Measurements from ENCODE around the gene REC8. TPM values are rescaled to one million over a fixed set of nuclear protein-coding genes. Genes with fewer than 3 reads are reported as not detected.

The REC8 gene
- total and polyA plus RNA-seq, 4 donors, result 2.3 to 4.7 (median 3.8) TPM

DNA sequence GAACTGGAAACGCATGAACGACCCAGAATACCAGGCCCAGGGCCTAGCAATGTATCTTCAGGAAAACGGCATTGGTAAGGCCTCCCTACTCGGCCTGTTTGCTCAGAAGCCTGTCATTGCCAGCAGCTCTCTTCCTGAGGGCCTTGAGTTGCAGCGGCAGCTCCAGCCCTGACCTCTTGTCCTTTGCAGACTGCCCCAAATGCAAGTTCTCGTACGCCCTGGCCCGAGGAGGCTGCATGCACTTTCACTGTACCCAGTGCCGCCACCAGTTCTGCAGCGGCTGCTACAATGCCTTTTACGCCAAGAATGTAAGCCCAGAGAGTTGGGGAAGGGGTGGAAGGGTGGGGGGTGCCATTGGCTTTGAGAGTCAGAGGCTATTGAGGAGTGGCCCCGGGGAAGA lies 14.5 kb upstream of the REC8 start:
- H3K9ac ChIP-seq (ENCODE audit: low read depth in 1 of 2, low read length in 2 of 2), result no peak overlapping the region
- H3K4me1 ChIP-seq (ENCODE audit: control insufficient read depth in 4 of 4, insufficient read depth in 4 of 4, low read length in 3 of 4), result peaks cover 5 to 25% (median 19%) of the 10 kb centered on the region in 4 donors
- TF ChIP-seq RAD21 (IDR thresholded peaks at IDR 0.05), result no peak
- no peak for TF ChIP-seq GABPA (IDR thresholded peaks at IDR 0.05 in 1 of 2, conservative IDR thresholded peaks at IDR 0.05 in 1 of 2)
- TF ChIP-seq TAF1 (conservative IDR thresholded peaks at IDR 0.05), result no peak
- no peak for TF ChIP-seq RXRA (IDR thresholded peaks at IDR 0.05)
- TF ChIP-seq, protein P1, sequence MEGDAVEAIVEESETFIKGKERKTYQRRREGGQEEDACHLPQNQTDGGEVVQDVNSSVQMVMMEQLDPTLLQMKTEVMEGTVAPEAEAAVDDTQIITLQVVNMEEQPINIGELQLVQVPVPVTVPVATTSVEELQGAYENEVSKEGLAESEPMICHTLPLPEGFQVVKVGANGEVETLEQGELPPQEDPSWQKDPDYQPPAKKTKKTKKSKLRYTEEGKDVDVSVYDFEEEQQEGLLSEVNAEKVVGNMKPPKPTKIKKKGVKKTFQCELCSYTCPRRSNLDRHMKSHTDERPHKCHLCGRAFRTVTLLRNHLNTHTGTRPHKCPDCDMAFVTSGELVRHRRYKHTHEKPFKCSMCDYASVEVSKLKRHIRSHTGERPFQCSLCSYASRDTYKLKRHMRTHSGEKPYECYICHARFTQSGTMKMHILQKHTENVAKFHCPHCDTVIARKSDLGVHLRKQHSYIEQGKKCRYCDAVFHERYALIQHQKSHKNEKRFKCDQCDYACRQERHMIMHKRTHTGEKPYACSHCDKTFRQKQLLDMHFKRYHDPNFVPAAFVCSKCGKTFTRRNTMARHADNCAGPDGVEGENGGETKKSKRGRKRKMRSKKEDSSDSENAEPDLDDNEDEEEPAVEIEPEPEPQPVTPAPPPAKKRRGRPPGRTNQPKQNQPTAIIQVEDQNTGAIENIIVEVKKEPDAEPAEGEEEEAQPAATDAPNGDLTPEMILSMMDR (IDR thresholded peaks at IDR 0.05; ENCODE audit: low read depth, low read length, missing input control), result no peak
- no peak for TF ChIP-seq FOXA2 (IDR thresholded peaks at IDR 0.05)
- TF ChIP-seq FOXA1 (IDR thresholded peaks at IDR 0.05), result no peak
- TF ChIP-seq JUND (IDR thresholded peaks at IDR 0.05), result no peak
- TF ChIP-seq HNF4A (conservative IDR thresholded peaks at IDR 0.05), result no peak
- TF ChIP-seq, protein P2, sequence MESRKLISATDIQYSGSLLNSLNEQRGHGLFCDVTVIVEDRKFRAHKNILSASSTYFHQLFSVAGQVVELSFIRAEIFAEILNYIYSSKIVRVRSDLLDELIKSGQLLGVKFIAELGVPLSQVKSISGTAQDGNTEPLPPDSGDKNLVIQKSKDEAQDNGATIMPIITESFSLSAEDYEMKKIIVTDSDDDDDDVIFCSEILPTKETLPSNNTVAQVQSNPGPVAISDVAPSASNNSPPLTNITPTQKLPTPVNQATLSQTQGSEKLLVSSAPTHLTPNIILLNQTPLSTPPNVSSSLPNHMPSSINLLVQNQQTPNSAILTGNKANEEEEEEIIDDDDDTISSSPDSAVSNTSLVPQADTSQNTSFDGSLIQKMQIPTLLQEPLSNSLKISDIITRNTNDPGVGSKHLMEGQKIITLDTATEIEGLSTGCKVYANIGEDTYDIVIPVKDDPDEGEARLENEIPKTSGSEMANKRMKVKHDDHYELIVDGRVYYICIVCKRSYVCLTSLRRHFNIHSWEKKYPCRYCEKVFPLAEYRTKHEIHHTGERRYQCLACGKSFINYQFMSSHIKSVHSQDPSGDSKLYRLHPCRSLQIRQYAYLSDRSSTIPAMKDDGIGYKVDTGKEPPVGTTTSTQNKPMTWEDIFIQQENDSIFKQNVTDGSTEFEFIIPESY (IDR thresholded peaks at IDR 0.05), result no peak
- TF ChIP-seq, protein P3, sequence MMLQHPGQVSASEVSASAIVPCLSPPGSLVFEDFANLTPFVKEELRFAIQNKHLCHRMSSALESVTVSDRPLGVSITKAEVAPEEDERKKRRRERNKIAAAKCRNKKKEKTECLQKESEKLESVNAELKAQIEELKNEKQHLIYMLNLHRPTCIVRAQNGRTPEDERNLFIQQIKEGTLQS (IDR thresholded peaks at IDR 0.05), result no peak
- no peak for TF ChIP-seq EGR1 (IDR thresholded peaks at IDR 0.05; ENCODE audit: low read depth in 2 of 2)
- no peak for TF ChIP-seq HNF4G (IDR thresholded peaks at IDR 0.05)
- no peak for TF ChIP-seq REST (IDR thresholded peaks at IDR 0.05)
- no peak for TF ChIP-seq NR2F2 (IDR thresholded peaks at IDR 0.05)
- no peak for TF ChIP-seq SP1 (IDR thresholded peaks at IDR 0.05)
- no peak for TF ChIP-seq MAX (IDR thresholded peaks at IDR 0.05)
- no peak for TF ChIP-seq YY1 (IDR thresholded peaks at IDR 0.05)
- peaks cover 12 to 45% (median 34%) of the 10 kb centered on the region in 4 donors for H3K36me3 ChIP-seq (ENCODE audit: control insufficient read depth in 4 of 4, insufficient read depth in 3 of 4, low read depth in 1 of 4, low read length in 3 of 4)
- H3K27ac ChIP-seq (ENCODE audit: low read depth in 1 of 2, low read length in 2 of 2), result no peak overlapping the region
- H3K4me3 ChIP-seq (ENCODE audit: low read depth in 1 of 3, low read length in 3 of 3), result no peak overlapping the region
- 93% methylated on average over 12 of the region's 12 CpGs for WGBS
- no peak for DNase-seq (ENCODE audit: low spot score)
- H3K9me3 ChIP-seq (ENCODE audit: control insufficient read depth in 4 of 4, low read length in 3 of 4), result no peaks in the 10 kb centered on the region
- no peaks in the 10 kb centered on the region for H3K27me3 ChIP-seq (ENCODE audit: control insufficient read depth in 4 of 4, insufficient read depth in 4 of 4, low read length in 3 of 4)
